Keratinocyte (primary cell): ENCODE measurements around the gene GNAI1. TPM values are rescaled to one million over a fixed set of nuclear protein-coding genes. Genes with fewer than 3 reads are reported as not detected.

Experiments used
- DNase-seq: peaks from one replicate; pipeline ENCODE4 v3.0.0-alpha.2; 2011; ENCODE audit warnings: low read depth, missing footprints, low spot score
- FAIRE-seq: peaks from 2 replicates; lab custom pipeline; 2011; peaks lifted over from hg19 to GRCh38; lab: Jason Lieb, UNC
- H2AFZ ChIP-seq: 2 replicates; pipeline ENCODE4 v1.6.0; 2012; ENCODE audit warnings: low read length, control low read depth, inconsistent platforms; ENCODE audit not compliant: control insufficient read depth
- H3K27ac ChIP-seq: 2 replicates; pipeline ENCODE4 v1.5.1; 2011; ENCODE audit warnings: low read length; ENCODE audit not compliant: control insufficient read depth, insufficient read depth
- H3K27me3 ChIP-seq: 3 replicates; pipeline ENCODE4 v1.6.0; 2011; ENCODE audit warnings: low read length; ENCODE audit not compliant: control insufficient read depth, insufficient read depth; ENCODE audit errors: extremely low read depth
- H3K36me3 ChIP-seq, 2 experiments: 2 replicates in 1 of 2; 3 replicates in 1 of 2; pipeline ENCODE4 v1.5.1; 2011; ENCODE audit warnings: low read length in 2 of 2, mild to moderate bottlenecking in 1 of 2; ENCODE audit not compliant: control insufficient read depth in 2 of 2, insufficient read depth in 2 of 2; ENCODE audit errors: extremely low read depth in 1 of 2
- H3K4me1 ChIP-seq: 3 replicates; pipeline ENCODE4 v1.5.1; 2011; ENCODE audit warnings: low read length; ENCODE audit not compliant: control insufficient read depth, insufficient read depth; ENCODE audit errors: extremely low read depth
- H3K4me2 ChIP-seq: 3 replicates; pipeline ENCODE4 v1.6.0; 2011; ENCODE audit warnings: low read depth, low read length; ENCODE audit not compliant: control insufficient read depth, insufficient read depth; ENCODE audit errors: extremely low read depth
- H3K4me3 ChIP-seq, 3 experiments: fragments of 200-600 bp in 1 of 3; sonication (generic) in 1 of 3; 2 replicates in 2 of 3; 3 replicates in 1 of 3; pipeline ENCODE4 v1.5.1; 2011 to 2016; ENCODE audit warnings: low read length in 3 of 3, mild to moderate bottlenecking in 3 of 3, control low read depth in 2 of 3, inconsistent platforms in 1 of 3, low read depth in 1 of 3, mixed read lengths in 1 of 3, mixed run types in 1 of 3, moderate library complexity in 1 of 3; ENCODE audit not compliant: control insufficient read depth in 2 of 3, insufficient read depth in 2 of 3; ENCODE audit errors: extremely low read depth in 1 of 3
- H3K79me2 ChIP-seq: 2 replicates; pipeline ENCODE4 v1.6.0; 2012; ENCODE audit warnings: low read length; ENCODE audit not compliant: control insufficient read depth, insufficient read depth
- H3K9ac ChIP-seq: 3 replicates; pipeline ENCODE4 v1.6.0; 2011; ENCODE audit warnings: low read length; ENCODE audit not compliant: control insufficient read depth, insufficient read depth; ENCODE audit errors: extremely low read depth
- H3K9me1 ChIP-seq: 3 replicates; pipeline ENCODE4 v1.6.0; 2011; ENCODE audit warnings: low read length; ENCODE audit not compliant: control insufficient read depth, insufficient read depth; ENCODE audit errors: extremely low read depth
- H3K9me3 ChIP-seq: 2 replicates; pipeline ENCODE4 v1.5.1; 2012; ENCODE audit warnings: low read depth, low read length; ENCODE audit not compliant: control insufficient read depth
- H4K20me1 ChIP-seq: 3 replicates; pipeline ENCODE4 v1.6.0; 2011; ENCODE audit warnings: low read length; ENCODE audit not compliant: control insufficient read depth, insufficient read depth; ENCODE audit errors: extremely low read depth
- EZH2 ChIP-seq: IDR thresholded peaks from one replicate; pipeline ENCODE4 v1.6.1; 2012; ENCODE audit warnings: inconsistent platforms, mild to moderate bottlenecking, low read length, moderate library complexity
- dilution Hi-C: fragments of 300-500 bp; cut with MboI; formaldehyde crosslinking; loops from one replicate; pipeline ENCODE4 v1.7.0; 2020; ENCODE audit warnings: low sequenced_read_pairs; ENCODE audit not compliant: extremely low pct_ligation_motif_present
- polyA plus RNA-seq, 5 experiments: library from polyadenylated mRNA; depleted of rRNA in 3 of 5; stranded (reverse) in 3 of 5; stranded (forward) in 1 of 5; unstranded in 1 of 5; fragments of >200 nt; gene quantifications; 1 replicate in 1 of 5; 2 replicates in 3 of 5; 3 replicates in 1 of 5; pipeline versions ENCODE4 v1.2.1 to v1.2.3, GENCODE V29; 2011 to 2012; ENCODE audit warnings: missing spikeins in 2 of 5, low read depth in 1 of 5, low replicate concordance in 1 of 5
- TF ChIP-seq, protein P1 (sequence below), 3 experiments: IDR thresholded peaks in 1 of 3; conservative IDR thresholded peaks in 1 of 3; optimal IDR thresholded peaks in 1 of 3; 2 replicates in 2 of 3; 3 replicates in 1 of 3; pipeline versions ENCODE3 to v1.5.1; 2011; ENCODE audit warnings: low read length in 3 of 3, mild to moderate bottlenecking in 3 of 3, moderate library complexity in 2 of 3, control low read depth in 1 of 3, inconsistent platforms in 1 of 3; ENCODE audit not compliant: insufficient read depth in 2 of 3; ENCODE audit errors: extremely low read depth in 1 of 3

Gene GNAI1
- polyA plus RNA-seq, 1 donor (not counting 4 experiments of a cell fraction or from before 2014, with no cell fraction given), result 84.1 TPM

DNA sequence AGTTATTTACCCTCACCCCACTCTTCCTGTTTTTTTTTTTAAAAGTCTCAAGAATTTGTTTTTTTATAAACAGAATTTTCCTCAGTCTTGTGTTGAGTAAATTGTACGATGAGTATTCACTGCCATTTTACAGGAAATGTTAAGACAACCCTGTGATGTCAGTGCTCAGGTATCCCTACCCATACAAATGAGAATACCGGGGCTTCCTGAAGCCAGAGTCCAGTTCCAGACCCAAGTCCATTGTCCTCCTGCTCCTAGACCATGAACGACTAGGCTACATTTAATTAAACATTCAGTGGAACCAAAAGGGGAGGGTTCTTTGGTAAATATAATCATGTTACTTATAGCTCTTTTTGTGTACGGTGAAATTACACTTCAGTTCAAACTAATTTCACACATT is 79.2 kb downstream of the GNAI1 start:
- H3K9ac ChIP-seq, result no peak overlapping the region
- DNase-seq (no peak), FAIRE-seq (no peak)
- no peaks in the 10 kb centered on the region for H3K9me1 ChIP-seq
- no peaks in the 10 kb centered on the region for H3K27me3 ChIP-seq
- H3K27ac ChIP-seq, result no peak overlapping the region
- no peaks in the 10 kb centered on the region for H4K20me1 ChIP-seq
- H3K9me3 ChIP-seq, result no peaks in the 10 kb centered on the region
- H3K36me3 ChIP-seq, result peaks cover 5% of the 10 kb centered on the region in 2 experiments
- H2AFZ ChIP-seq, result no peak overlapping the region
- H3K4me1 ChIP-seq, result peaks cover 11% of the 10 kb centered on the region
- H3K4me2 ChIP-seq, result no peak overlapping the region
- no peak overlapping the region for H3K4me3 ChIP-seq
- TF ChIP-seq, protein P1, sequence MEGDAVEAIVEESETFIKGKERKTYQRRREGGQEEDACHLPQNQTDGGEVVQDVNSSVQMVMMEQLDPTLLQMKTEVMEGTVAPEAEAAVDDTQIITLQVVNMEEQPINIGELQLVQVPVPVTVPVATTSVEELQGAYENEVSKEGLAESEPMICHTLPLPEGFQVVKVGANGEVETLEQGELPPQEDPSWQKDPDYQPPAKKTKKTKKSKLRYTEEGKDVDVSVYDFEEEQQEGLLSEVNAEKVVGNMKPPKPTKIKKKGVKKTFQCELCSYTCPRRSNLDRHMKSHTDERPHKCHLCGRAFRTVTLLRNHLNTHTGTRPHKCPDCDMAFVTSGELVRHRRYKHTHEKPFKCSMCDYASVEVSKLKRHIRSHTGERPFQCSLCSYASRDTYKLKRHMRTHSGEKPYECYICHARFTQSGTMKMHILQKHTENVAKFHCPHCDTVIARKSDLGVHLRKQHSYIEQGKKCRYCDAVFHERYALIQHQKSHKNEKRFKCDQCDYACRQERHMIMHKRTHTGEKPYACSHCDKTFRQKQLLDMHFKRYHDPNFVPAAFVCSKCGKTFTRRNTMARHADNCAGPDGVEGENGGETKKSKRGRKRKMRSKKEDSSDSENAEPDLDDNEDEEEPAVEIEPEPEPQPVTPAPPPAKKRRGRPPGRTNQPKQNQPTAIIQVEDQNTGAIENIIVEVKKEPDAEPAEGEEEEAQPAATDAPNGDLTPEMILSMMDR (optimal IDR thresholded peaks at IDR 0.05 in 1 of 3, IDR thresholded peaks at IDR 0.05 in 1 of 3, conservative IDR thresholded peaks at IDR 0.05 in 1 of 3; ENCODE audit: extremely low read depth in 1 of 3, insufficient read depth in 2 of 3, low read length in 3 of 3), result no peak
- no peak for TF ChIP-seq EZH2
- dilution Hi-C loops, result no loop called here
- H3K79me2 ChIP-seq, result peaks cover 2% of the 10 kb centered on the region

DNA sequence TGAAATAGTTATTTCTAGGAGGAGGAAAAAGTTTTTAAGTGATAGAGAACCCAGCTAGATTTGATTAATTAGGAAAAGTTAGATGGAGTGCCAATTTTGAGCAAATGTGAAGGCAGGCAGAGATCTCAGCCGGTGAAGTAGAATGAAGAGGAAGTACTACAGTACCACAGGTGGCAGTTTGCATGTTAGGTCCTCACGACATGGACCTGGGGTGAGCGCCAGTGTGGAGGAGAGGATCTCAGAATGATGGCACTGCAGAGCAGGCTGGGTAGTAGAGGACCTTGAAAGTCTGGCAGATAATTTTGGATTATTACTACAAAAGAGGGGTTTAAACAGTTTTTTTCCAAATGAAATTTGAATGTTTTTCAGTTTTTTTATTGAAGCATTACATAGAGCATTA is 81.1 kb downstream of the GNAI1 start:
- H3K4me1 ChIP-seq, result peaks cover 8% of the 10 kb centered on the region
- H2AFZ ChIP-seq, result no peak overlapping the region
- no peaks in the 10 kb centered on the region for H3K9me3 ChIP-seq
- no peak overlapping the region for H3K9ac ChIP-seq
- TF ChIP-seq, protein P1 (optimal IDR thresholded peaks at IDR 0.05 in 1 of 3, IDR thresholded peaks at IDR 0.05 in 1 of 3, conservative IDR thresholded peaks at IDR 0.05 in 1 of 3; ENCODE audit: extremely low read depth in 1 of 3, insufficient read depth in 2 of 3, low read length in 3 of 3), result no peak
- no peak for TF ChIP-seq EZH2
- no peak overlapping the region for H3K27ac ChIP-seq
- DNase-seq, result no peak
- no peak for FAIRE-seq
- H3K9me1 ChIP-seq, result no peaks in the 10 kb centered on the region
- H3K4me3 ChIP-seq, result no peak overlapping the region
- no peaks in the 10 kb centered on the region for H3K79me2 ChIP-seq
- no peaks in the 10 kb centered on the region for H3K27me3 ChIP-seq
- H3K36me3 ChIP-seq, result peaks cover 6 to 10% of the 10 kb centered on the region in 2 experiments
- H3K4me2 ChIP-seq, result no peak overlapping the region
- dilution Hi-C loops, result no loop called here
- H4K20me1 ChIP-seq, result no peaks in the 10 kb centered on the region
